Measurements from ENCODE around the gene FZD4. TPM values are rescaled to one million over a fixed set of nuclear protein-coding genes. Genes with fewer than 3 reads are reported as not detected.

The FZD4 gene
- total and polyA plus RNA-seq, 9 donors: 14.0 to 53.5 (median 23.3) TPM

GRCh38 chr11:86933891-86934581 is 21.2 kb downstream of the FZD4 start:
- intact Hi-C loops (cut with DNase I): loop anchor here in 1 of 4 donors (10.0 kb wide), 1 partner anchor 259 kb away; the partner anchor contains the start of gene ME3
- no peak for DNase-seq
- Histone ChIP-seq H3K4me1 (ENCODE audit: insufficient read depth) (peaks cover 30% of the 10 kb centered on the region), H3K36me3 (no peaks in the 10 kb centered on the region), H3K4me3 (no peak overlapping the region), H3K27ac (peak overlapping the region in 1 of 2 donors; percentile 76), H3K27me3 (no peaks in the 10 kb centered on the region), H3K9me3 (no peaks in the 10 kb centered on the region)
- TF ChIP-seq POLR2A (IDR thresholded peaks at IDR 0.05) (no peak), EP300 (IDR thresholded peaks at IDR 0.05) (no peak)
- TF ChIP-seq, protein P1, sequence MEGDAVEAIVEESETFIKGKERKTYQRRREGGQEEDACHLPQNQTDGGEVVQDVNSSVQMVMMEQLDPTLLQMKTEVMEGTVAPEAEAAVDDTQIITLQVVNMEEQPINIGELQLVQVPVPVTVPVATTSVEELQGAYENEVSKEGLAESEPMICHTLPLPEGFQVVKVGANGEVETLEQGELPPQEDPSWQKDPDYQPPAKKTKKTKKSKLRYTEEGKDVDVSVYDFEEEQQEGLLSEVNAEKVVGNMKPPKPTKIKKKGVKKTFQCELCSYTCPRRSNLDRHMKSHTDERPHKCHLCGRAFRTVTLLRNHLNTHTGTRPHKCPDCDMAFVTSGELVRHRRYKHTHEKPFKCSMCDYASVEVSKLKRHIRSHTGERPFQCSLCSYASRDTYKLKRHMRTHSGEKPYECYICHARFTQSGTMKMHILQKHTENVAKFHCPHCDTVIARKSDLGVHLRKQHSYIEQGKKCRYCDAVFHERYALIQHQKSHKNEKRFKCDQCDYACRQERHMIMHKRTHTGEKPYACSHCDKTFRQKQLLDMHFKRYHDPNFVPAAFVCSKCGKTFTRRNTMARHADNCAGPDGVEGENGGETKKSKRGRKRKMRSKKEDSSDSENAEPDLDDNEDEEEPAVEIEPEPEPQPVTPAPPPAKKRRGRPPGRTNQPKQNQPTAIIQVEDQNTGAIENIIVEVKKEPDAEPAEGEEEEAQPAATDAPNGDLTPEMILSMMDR (IDR thresholded peaks at IDR 0.05): no peak
- WGBS, 3 donors: 28 to 36% (median 35%) methylated on average over 7 of the region's 7 CpGs

DNA sequence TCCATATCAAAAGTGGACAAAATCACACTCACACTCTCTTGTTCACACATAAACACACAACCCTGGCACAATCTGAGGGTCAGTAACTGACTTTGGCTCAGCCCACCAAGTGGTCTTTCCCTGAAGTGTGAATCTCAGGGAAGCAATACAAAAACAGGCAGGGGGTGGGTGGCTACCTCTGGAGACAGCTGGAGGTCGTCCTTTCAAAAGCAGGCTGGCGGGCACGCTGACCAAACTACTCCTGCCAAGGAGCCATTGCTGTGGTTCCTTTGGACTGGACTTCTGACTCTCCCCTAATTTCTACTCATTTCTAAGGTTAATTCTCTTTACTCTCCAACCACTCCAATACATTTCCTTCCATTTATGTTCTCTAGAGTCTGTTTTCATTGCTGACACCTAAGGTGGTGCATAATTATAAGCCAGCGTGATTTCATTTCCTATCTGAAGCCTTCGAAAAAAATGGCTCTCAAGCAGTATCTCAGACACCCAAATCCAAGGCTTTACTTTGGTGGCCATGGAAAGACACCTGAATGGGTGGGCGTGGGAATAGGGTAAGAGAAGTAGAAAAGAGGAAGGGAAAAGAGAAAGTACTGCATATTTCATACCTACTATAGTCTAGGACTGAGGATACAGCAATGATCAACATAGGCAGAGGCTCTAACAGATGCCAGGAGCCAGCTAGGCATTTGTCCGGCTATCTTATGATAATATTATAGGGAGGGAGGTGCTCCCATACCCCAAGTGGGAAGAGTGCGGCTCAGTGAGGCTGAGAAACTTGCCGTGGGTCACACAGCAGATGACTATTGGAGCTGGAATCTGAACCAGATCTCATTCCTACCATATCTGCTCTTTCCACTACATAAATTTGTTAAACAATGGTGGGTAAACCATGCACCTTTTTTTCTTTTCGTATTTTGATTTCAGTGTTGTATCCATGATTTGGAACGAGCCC is 22.0 kb downstream of the FZD4 start:
- H3K4me3 ChIP-seq: no peak overlapping the region
- DNase-seq: peak in 1 of 5 donors; percentile 42
- H3K9me3 ChIP-seq: no peaks in the 10 kb centered on the region
- H3K36me3 ChIP-seq: no peaks in the 10 kb centered on the region
- no peak for TF ChIP-seq EP300 (IDR thresholded peaks at IDR 0.05)
- TF ChIP-seq, protein P1 (IDR thresholded peaks at IDR 0.05): no peak
- 30 to 56% (median 46%) methylated on average over 11 of the region's 11 CpGs for WGBS, 3 donors
- peak overlapping the region; percentile 51 to 76 for H3K27ac ChIP-seq
- no peaks in the 10 kb centered on the region for H3K27me3 ChIP-seq
- intact Hi-C loops (cut with DNase I): loop anchor here in 1 of 4 donors (10.0 kb wide), 1 partner anchor 258 kb away; the partner anchor contains the start of gene ME3
- peaks cover 27% of the 10 kb centered on the region for H3K4me1 ChIP-seq (ENCODE audit: insufficient read depth)

GRCh38 chr11:86932259-86932585 is 23.0 kb downstream of the FZD4 start:
- peaks cover 25% of the 10 kb centered on the region for H3K4me1 ChIP-seq (ENCODE audit: insufficient read depth)
- DNase-seq: no peak
- no peaks in the 10 kb centered on the region for H3K36me3 ChIP-seq
- peak overlapping the region in 1 of 2 donors; percentile 76 for H3K27ac ChIP-seq
- 3% methylated on average over 1 of the region's 1 CpG for WGBS, 3 donors
- H3K4me3 ChIP-seq: no peak overlapping the region
- TF ChIP-seq, protein P1 (IDR thresholded peaks at IDR 0.05): no peak
- no peak for TF ChIP-seq EP300 (IDR thresholded peaks at IDR 0.05)
- no peak for TF ChIP-seq POLR2A (IDR thresholded peaks at IDR 0.05)
- H3K27me3 ChIP-seq: no peaks in the 10 kb centered on the region
- intact Hi-C loops (cut with DNase I): loop anchor here in 1 of 4 donors (10.0 kb wide), 1 partner anchor 257 kb away; the partner anchor contains the start of gene ME3
- H3K9me3 ChIP-seq: no peaks in the 10 kb centered on the region

DNA sequence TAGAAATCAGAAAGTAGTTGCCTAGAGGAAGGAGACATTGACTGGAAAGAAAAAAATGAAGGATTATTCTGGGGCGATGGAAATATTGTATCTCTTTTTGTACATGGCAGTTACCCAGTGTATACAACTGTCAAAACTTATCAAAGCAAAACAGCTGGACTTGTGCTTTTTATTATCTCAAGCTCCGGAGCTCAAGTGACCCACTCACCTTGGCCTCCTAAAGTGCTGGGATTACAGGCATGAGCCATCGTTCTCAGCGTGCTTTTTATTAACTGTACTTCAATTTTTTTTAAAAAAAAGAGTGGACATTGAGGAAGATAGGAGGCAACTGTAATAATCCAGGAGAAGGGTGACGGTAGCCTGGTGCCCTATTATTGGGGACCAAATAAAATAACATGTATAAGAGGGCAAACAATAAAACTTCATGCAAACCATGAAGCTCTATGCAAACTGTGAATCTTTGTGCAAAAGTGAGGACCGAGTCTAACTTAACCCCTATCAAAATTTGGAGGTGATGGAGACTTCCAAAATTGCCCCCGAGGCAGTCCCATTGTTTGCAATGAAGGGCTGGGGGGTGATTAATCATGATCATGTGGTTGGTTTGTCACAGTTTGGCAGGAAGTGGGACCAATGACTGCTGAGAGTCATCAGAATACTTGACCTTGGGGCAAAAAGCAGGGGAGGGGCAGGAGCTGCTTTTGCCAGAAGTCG is 23.5 kb downstream of the FZD4 start:
- peak in 3 of 5 donors; percentile 49 to 64 (median 62) for DNase-seq
- Histone ChIP-seq H3K27me3 (no peaks in the 10 kb centered on the region), H3K27ac (peak overlapping the region in 1 of 2 donors; percentile 76), H3K4me1 (ENCODE audit: insufficient read depth) (peaks cover 27% of the 10 kb centered on the region), H3K36me3 (no peaks in the 10 kb centered on the region), H3K9me3 (no peaks in the 10 kb centered on the region), H3K4me3 (no peak overlapping the region)
- 4 to 8% (median 6%) methylated on average over 8 of the region's 8 CpGs for WGBS, 3 donors
- TF ChIP-seq POLR2A (IDR thresholded peaks at IDR 0.05) (no peak), EP300 (IDR thresholded peaks at IDR 0.05) (no peak)
- TF ChIP-seq, protein P1 (IDR thresholded peaks at IDR 0.05): no peak
- intact Hi-C loops (cut with DNase I): loop anchor here in 1 of 4 donors (10.0 kb wide), 1 partner anchor 257 kb away; the partner anchor contains the start of gene ME3

Data from ovary (tissue), 9 donors.